Mesenchymal stem cell (in vitro differentiated cells and primary cell): ENCODE measurements around the gene PRICKLE2.

Experiments used
- DNase-seq: peaks from one replicate; pipeline ENCODE4 v3.0.0-alpha.2; 2013
- H2AFZ ChIP-seq: one replicate; pipeline ENCODE4 v1.6.1; 2013; ENCODE audit warnings: low read depth, mild to moderate bottlenecking, control low read depth, inconsistent platforms, low read length, moderate library complexity
- H2AK5ac ChIP-seq: 2 replicates; pipeline ENCODE4 v1.6.1; 2013; ENCODE audit warnings: low read length, moderate library complexity, mild to moderate bottlenecking, inconsistent platforms; ENCODE audit not compliant: severe bottlenecking
- H2BK120ac ChIP-seq: one replicate; pipeline ENCODE4 v1.6.1; 2013; ENCODE audit warnings: low read depth, mild to moderate bottlenecking, inconsistent platforms, low read length, moderate library complexity
- H2BK12ac ChIP-seq, 2 experiments: one replicate each; pipeline ENCODE4 v1.6.1; 2013; ENCODE audit warnings: inconsistent platforms in 2 of 2, low read length in 2 of 2, mild to moderate bottlenecking in 2 of 2, moderate library complexity in 2 of 2, control low read depth in 1 of 2
- H2BK15ac ChIP-seq: one replicate; pipeline ENCODE4 v1.6.1; 2013; ENCODE audit warnings: mild to moderate bottlenecking, low read depth, inconsistent platforms; ENCODE audit not compliant: poor library complexity, severe bottlenecking
- H2BK5ac ChIP-seq: 2 replicates; pipeline ENCODE4 v1.6.1; 2013; ENCODE audit warnings: low read depth, mild to moderate bottlenecking, low read length, control low read depth, inconsistent platforms; ENCODE audit not compliant: poor library complexity, severe bottlenecking
- H3K14ac ChIP-seq, 2 experiments: one replicate each; pipeline ENCODE4 v1.6.1; 2013; ENCODE audit warnings: inconsistent platforms in 2 of 2, low read length in 2 of 2, control low read depth in 1 of 2, mild to moderate bottlenecking in 1 of 2, moderate library complexity in 1 of 2
- H3K18ac ChIP-seq, 2 experiments: one replicate each; pipeline ENCODE4 v1.6.1; 2013; ENCODE audit warnings: inconsistent platforms in 2 of 2, low read length in 2 of 2, control low read depth in 1 of 2, low read depth in 1 of 2, mild to moderate bottlenecking in 1 of 2
- H3K23ac ChIP-seq, 2 experiments: one replicate each; pipeline ENCODE4 v1.6.1; 2013; ENCODE audit warnings: inconsistent platforms in 2 of 2, low read length in 2 of 2, mild to moderate bottlenecking in 2 of 2, moderate library complexity in 2 of 2, control low read depth in 1 of 2
- H3K27ac ChIP-seq: 2 replicates; pipeline ENCODE4 v1.5.1; 2013; ENCODE audit warnings: mild to moderate bottlenecking, moderate library complexity, low read length, control low read depth, inconsistent platforms; ENCODE audit not compliant: poor library complexity, severe bottlenecking
- H3K27me3 ChIP-seq, 2 experiments: 2 replicates each; pipeline versions ENCODE4 v1.6.1 to v1.7.0; 2013; ENCODE audit warnings: low read length in 2 of 2, mild to moderate bottlenecking in 2 of 2, moderate library complexity in 2 of 2, control low read depth in 1 of 2, inconsistent platforms in 1 of 2; ENCODE audit not compliant: control insufficient read depth in 1 of 2, insufficient read depth in 1 of 2
- H3K36me3 ChIP-seq, 2 experiments: 2 replicates each; pipeline versions ENCODE4 v1.6.1 to v1.7.0; 2013; ENCODE audit warnings: low read length in 2 of 2, control low read depth in 1 of 2, inconsistent platforms in 1 of 2, low read depth in 1 of 2, mild to moderate bottlenecking in 1 of 2; ENCODE audit not compliant: insufficient read depth in 2 of 2, control insufficient read depth in 1 of 2
- H3K4ac ChIP-seq, 2 experiments: one replicate each; pipeline ENCODE4 v1.6.1; 2013; ENCODE audit warnings: inconsistent platforms in 2 of 2, low read length in 2 of 2, mild to moderate bottlenecking in 2 of 2, moderate library complexity in 2 of 2, control low read depth in 1 of 2, low read depth in 1 of 2
- H3K4me1 ChIP-seq: 2 replicates; pipeline ENCODE4 v1.6.1; 2013; ENCODE audit warnings: low read depth, low read length, control low read depth; ENCODE audit not compliant: control insufficient read depth, insufficient read depth
- H3K4me2 ChIP-seq: 2 replicates; pipeline ENCODE4 v1.6.1; 2013; ENCODE audit warnings: low read length, mild to moderate bottlenecking, inconsistent platforms; ENCODE audit not compliant: poor library complexity, severe bottlenecking
- H3K4me3 ChIP-seq, 2 experiments: 2 replicates each; pipeline versions ENCODE4 v1.5.1 to v1.7.0; 2013; ENCODE audit warnings: low read length in 2 of 2, mild to moderate bottlenecking in 2 of 2, control low read depth in 1 of 2, low read depth in 1 of 2; ENCODE audit not compliant: insufficient read depth in 1 of 2
- H3K79me1 ChIP-seq: replicated peaks from 2 replicates; pipeline ENCODE4 v1.6.1; 2013; ENCODE audit warnings: mild to moderate bottlenecking, control low read depth, low read length, inconsistent platforms; ENCODE audit not compliant: poor library complexity, severe bottlenecking
- H3K9ac ChIP-seq: 2 replicates; pipeline ENCODE4 v1.7.0; 2013; ENCODE audit warnings: mild to moderate bottlenecking, low read length, moderate library complexity
- H3K9me3 ChIP-seq: 2 replicates; pipeline ENCODE4 v1.7.0; 2013; ENCODE audit warnings: mild to moderate bottlenecking, low read length; ENCODE audit not compliant: control insufficient read depth
- H4K8ac ChIP-seq: one replicate; pipeline ENCODE4 v1.6.1; 2013; ENCODE audit warnings: inconsistent platforms, mild to moderate bottlenecking, low read length, moderate library complexity
- H4K91ac ChIP-seq: one replicate; pipeline ENCODE4 v1.6.1; 2013; ENCODE audit warnings: mild to moderate bottlenecking, low read length, inconsistent platforms
- WGBS: methylation state at CpG from one replicate; pipeline ENCODE4 v1.1.7; 2013; ENCODE audit warnings: mixed read lengths; 5-methylcytosine and 5-hydroxymethylcytosine counted together

The PRICKLE2 gene

GRCh38 chr3:64228110-64228509, 2.8 kb upstream of the PRICKLE2 start:
- H3K18ac ChIP-seq: no peak overlapping the region
- no peak overlapping the region for H2BK15ac ChIP-seq
- no peak overlapping the region for H3K4me3 ChIP-seq
- no peak overlapping the region for H2BK120ac ChIP-seq
- H2BK5ac ChIP-seq: no peak overlapping the region
- no peaks in the 10 kb centered on the region for H3K27me3 ChIP-seq
- H3K4me1 ChIP-seq: peaks cover 4% of the 10 kb centered on the region
- H3K9me3 ChIP-seq: no peaks in the 10 kb centered on the region
- peaks cover 3 to 5% of the 10 kb centered on the region in 2 experiments for H3K36me3 ChIP-seq
- no peak overlapping the region for H3K9ac ChIP-seq
- no peak overlapping the region for H4K8ac ChIP-seq
- H3K4me2 ChIP-seq: no peak overlapping the region
- no CpG with 5 or more reads among the region's 1 CpG for WGBS
- H3K23ac ChIP-seq: no peak overlapping the region
- H3K4ac ChIP-seq: no peak overlapping the region
- no peak overlapping the region for H3K27ac ChIP-seq
- no peak for DNase-seq
- H3K14ac ChIP-seq: no peak overlapping the region
- no peak overlapping the region for H2AFZ ChIP-seq
- H2AK5ac ChIP-seq: no peak overlapping the region
- H4K91ac ChIP-seq: no peak overlapping the region
- H2BK12ac ChIP-seq: no peak overlapping the region
- H3K79me1 ChIP-seq: peaks cover 2% of the 10 kb centered on the region

- H3K4me2 ChIP-seq: no peak overlapping the region
- H2BK120ac ChIP-seq: no peak overlapping the region
- H4K91ac ChIP-seq: no peak overlapping the region
- H3K36me3 ChIP-seq: peaks cover 0 to 3% of the 10 kb centered on the region in 2 experiments
- no peak overlapping the region for H4K8ac ChIP-seq
- peak overlapping the region; percentile 0 for H3K27ac ChIP-seq
- no peak overlapping the region for H3K4ac ChIP-seq
- no peak overlapping the region for H2BK12ac ChIP-seq
- peak overlapping the region; percentile 59 for H2AK5ac ChIP-seq
- H3K14ac ChIP-seq: no peak overlapping the region
- H2AFZ ChIP-seq: no peak overlapping the region
- peak overlapping the region; percentile 94 for H3K9ac ChIP-seq
- no peaks in the 10 kb centered on the region for H3K79me1 ChIP-seq
- no peak for DNase-seq
- no peak overlapping the region for H3K4me3 ChIP-seq
- no peaks in the 10 kb centered on the region for H3K9me3 ChIP-seq
- no peak overlapping the region for H2BK15ac ChIP-seq
- no peak overlapping the region for H3K18ac ChIP-seq
- H3K23ac ChIP-seq: no peak overlapping the region
- no peaks in the 10 kb centered on the region for H3K27me3 ChIP-seq
- peaks cover 7% of the 10 kb centered on the region for H3K4me1 ChIP-seq
- H2BK5ac ChIP-seq: no peak overlapping the region
- 83% methylated on average over 3 of the region's 3 CpGs for WGBS
Measured at GRCh38 chr3:64226730-64227129, 1.5 kb upstream of the PRICKLE2 start.

- no peaks in the 10 kb centered on the region for H3K9me3 ChIP-seq
- no peaks in the 10 kb centered on the region for H3K79me1 ChIP-seq
- no peak overlapping the region for H3K4ac ChIP-seq
- peak overlapping the region; percentile 65 for H3K27ac ChIP-seq
- peaks cover 0 to 3% of the 10 kb centered on the region in 2 experiments for H3K36me3 ChIP-seq
- no peak overlapping the region for H4K8ac ChIP-seq
- 69% methylated on average over 7 of the region's 7 CpGs for WGBS
- H2BK12ac ChIP-seq: no peak overlapping the region
- H4K91ac ChIP-seq: no peak overlapping the region
- no peak overlapping the region for H2BK5ac ChIP-seq
- H3K18ac ChIP-seq: peak overlapping the region in 1 of 2 experiments; percentile 13
- H3K4me1 ChIP-seq: peaks cover 9% of the 10 kb centered on the region
- DNase-seq: peak; percentile 59
- peak overlapping the region in 1 of 2 experiments; percentile 83 for H3K4me3 ChIP-seq
- H2AK5ac ChIP-seq: peak overlapping the region; percentile 0
- H2AFZ ChIP-seq: no peak overlapping the region
- no peak overlapping the region for H2BK120ac ChIP-seq
- peak overlapping the region; percentile 94 for H3K9ac ChIP-seq
- no peaks in the 10 kb centered on the region for H3K27me3 ChIP-seq
- peak overlapping the region; percentile 36 for H3K4me2 ChIP-seq
- H3K23ac ChIP-seq: no peak overlapping the region
- H2BK15ac ChIP-seq: no peak overlapping the region
- no peak overlapping the region for H3K14ac ChIP-seq
Measured at GRCh38 chr3:64225695-64226499, 631 bp upstream of the PRICKLE2 start.

- Histone ChIP-seq H3K36me3 (peaks cover 0 to 5% of the 10 kb centered on the region in 2 experiments), H3K18ac (peak overlapping the region in 1 of 2 experiments; percentile 50), H3K9ac (peak overlapping the region; percentile 94), H2BK120ac (no peak overlapping the region), H2AFZ (no peak overlapping the region), H3K23ac (no peak overlapping the region), H3K27me3 (no peaks in the 10 kb centered on the region), H3K27ac (peak overlapping the region; percentile 39), H3K9me3 (no peaks in the 10 kb centered on the region), H4K8ac (no peak overlapping the region), H3K4me2 (peak overlapping the region; percentile 67), H2BK15ac (no peak overlapping the region), H3K4ac (no peak overlapping the region), H2AK5ac (peak overlapping the region; percentile 35), H2BK12ac (no peak overlapping the region), H3K4me1 (peaks cover 14% of the 10 kb centered on the region), H3K14ac (no peak overlapping the region), H3K4me3 (peak overlapping the region; percentile 47 to 83), H3K79me1 (no peaks in the 10 kb centered on the region), H2BK5ac (peak overlapping the region; percentile 74), H4K91ac (no peak overlapping the region)
- no peak for DNase-seq
- 98% methylated on average over 9 of the region's 9 CpGs for WGBS
Measured at GRCh38 chr3:64223791-64224745, 1.2 kb downstream of the PRICKLE2 start.
